ENCODE results near the gene ZBTB39.

ZBTB39 gene

DNA sequence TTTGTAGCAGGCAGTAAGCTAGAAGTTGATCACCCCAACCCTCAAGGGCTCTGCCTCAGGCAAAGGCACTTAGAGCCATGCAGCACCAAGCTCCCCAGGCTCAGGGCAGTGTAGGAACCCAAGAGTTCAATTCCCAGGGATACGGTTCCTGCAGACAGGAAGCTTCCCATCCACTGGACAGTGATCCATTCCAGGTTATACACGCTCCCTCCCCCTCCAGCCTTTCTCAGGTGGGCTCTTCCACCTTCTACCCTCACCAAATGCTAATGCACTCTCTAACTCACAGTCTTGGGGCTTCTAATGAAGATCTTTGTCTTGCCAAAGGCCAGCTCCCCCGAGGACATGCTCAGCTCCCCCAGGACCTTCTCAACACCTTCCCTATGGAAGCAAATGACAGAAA is 30.9 kb upstream of the ZBTB39 start:
- Histone ChIP-seq H2AFZ (ENCODE audit: low read depth, low read length, severe bottlenecking) (no peak overlapping the region), H3F3A (ENCODE audit: insufficient read depth) (no peaks in the 10 kb centered on the region), H3K9ac (ENCODE audit: low read length) (no peak overlapping the region), H3K79me2 (ENCODE audit: insufficient read depth, low read length) (no peaks in the 10 kb centered on the region), H4K20me1 (ENCODE audit: low read depth, low read length) (no peaks in the 10 kb centered on the region), H3K27me3 (ENCODE audit: low read length) (no peaks in the 10 kb centered on the region), H3K27ac (ENCODE audit: low read depth, low read length) (no peak overlapping the region), H3K4me2 (ENCODE audit: low read depth, low read length, poor library complexity, severe bottlenecking) (no peak overlapping the region), H3K9me3 (ENCODE audit: insufficient read depth, low read length) (no peaks in the 10 kb centered on the region), H3K9me2 (replicated peaks; ENCODE audit: insufficient read depth, low read length) (no peaks in the 10 kb centered on the region), H3K4me3 (ENCODE audit: insufficient read depth, low read length, poor library complexity, severe bottlenecking) (no peak overlapping the region), H3K36me3 (ENCODE audit: low read length) (no peaks in the 10 kb centered on the region)
- TF ChIP-seq EZH2phosphoT487 (conservative IDR thresholded peaks at IDR 0.05; ENCODE audit: low read length) = no peak
- TF ChIP-seq, protein P1, sequence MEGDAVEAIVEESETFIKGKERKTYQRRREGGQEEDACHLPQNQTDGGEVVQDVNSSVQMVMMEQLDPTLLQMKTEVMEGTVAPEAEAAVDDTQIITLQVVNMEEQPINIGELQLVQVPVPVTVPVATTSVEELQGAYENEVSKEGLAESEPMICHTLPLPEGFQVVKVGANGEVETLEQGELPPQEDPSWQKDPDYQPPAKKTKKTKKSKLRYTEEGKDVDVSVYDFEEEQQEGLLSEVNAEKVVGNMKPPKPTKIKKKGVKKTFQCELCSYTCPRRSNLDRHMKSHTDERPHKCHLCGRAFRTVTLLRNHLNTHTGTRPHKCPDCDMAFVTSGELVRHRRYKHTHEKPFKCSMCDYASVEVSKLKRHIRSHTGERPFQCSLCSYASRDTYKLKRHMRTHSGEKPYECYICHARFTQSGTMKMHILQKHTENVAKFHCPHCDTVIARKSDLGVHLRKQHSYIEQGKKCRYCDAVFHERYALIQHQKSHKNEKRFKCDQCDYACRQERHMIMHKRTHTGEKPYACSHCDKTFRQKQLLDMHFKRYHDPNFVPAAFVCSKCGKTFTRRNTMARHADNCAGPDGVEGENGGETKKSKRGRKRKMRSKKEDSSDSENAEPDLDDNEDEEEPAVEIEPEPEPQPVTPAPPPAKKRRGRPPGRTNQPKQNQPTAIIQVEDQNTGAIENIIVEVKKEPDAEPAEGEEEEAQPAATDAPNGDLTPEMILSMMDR (IDR thresholded peaks at IDR 0.05; ENCODE audit: insufficient read depth, low read length, poor library complexity, severe bottlenecking) = no peak

DNA sequence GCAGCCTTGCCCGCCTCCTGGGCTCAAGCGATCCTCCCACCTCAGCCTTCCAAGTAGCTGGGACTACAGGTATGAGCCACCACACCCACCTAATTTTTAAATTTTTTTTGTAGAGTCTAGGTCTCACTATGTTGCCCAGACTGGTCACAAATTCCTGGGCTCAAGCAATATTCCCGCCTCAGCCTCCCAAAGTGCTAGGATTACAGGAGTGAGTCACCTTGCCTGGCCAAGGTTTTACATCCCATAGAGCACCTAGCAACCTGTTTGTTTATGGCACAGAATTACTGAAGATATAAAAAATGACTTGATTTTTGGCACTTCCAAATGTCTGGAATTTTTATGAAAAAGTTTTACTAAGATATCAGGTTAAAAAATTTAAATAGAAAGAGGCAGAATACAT is 27.1 kb upstream of the ZBTB39 start:
- TF ChIP-seq, protein P1 (IDR thresholded peaks at IDR 0.05; ENCODE audit: insufficient read depth, low read length, poor library complexity, severe bottlenecking) = no peak
- no peak for TF ChIP-seq EZH2phosphoT487 (conservative IDR thresholded peaks at IDR 0.05; ENCODE audit: low read length)
- Histone ChIP-seq H3K9me3 (ENCODE audit: insufficient read depth, low read length) (no peaks in the 10 kb centered on the region), H3K4me3 (ENCODE audit: insufficient read depth, low read length, poor library complexity, severe bottlenecking) (no peak overlapping the region), H4K20me1 (ENCODE audit: low read depth, low read length) (no peaks in the 10 kb centered on the region), H3K27ac (ENCODE audit: low read depth, low read length) (no peak overlapping the region), H3K79me2 (ENCODE audit: insufficient read depth, low read length) (no peaks in the 10 kb centered on the region), H3K9ac (ENCODE audit: low read length) (no peak overlapping the region), H3K9me2 (replicated peaks; ENCODE audit: insufficient read depth, low read length) (no peaks in the 10 kb centered on the region), H2AFZ (ENCODE audit: low read depth, low read length, severe bottlenecking) (no peak overlapping the region), H3K27me3 (ENCODE audit: low read length) (no peaks in the 10 kb centered on the region), H3F3A (ENCODE audit: insufficient read depth) (no peaks in the 10 kb centered on the region), H3K36me3 (ENCODE audit: low read length) (no peaks in the 10 kb centered on the region), H3K4me2 (ENCODE audit: low read depth, low read length, poor library complexity, severe bottlenecking) (no peak overlapping the region)

DNA sequence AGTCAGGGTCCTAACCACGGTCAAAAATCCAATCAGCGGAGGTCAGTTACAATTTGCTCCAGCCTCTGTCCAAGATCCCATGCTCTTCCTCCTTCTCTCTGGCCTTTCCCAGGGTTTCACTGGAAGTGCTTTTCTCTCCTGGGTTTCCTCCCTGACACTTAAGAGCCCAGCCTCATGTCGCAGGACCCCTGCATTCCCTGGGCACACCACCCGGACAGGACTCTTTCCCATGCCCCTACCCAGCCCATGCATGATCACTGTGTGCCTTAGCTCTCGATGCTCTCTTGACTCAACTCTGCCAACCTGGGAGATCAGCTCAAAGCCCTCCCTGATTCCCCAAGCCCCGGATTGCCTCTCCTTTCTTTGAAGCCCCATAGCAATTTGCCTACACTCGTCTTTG is 25.4 kb upstream of the ZBTB39 start:
- Histone ChIP-seq H3F3A (ENCODE audit: insufficient read depth) (no peaks in the 10 kb centered on the region), H3K36me3 (ENCODE audit: low read length) (no peaks in the 10 kb centered on the region), H4K20me1 (ENCODE audit: low read depth, low read length) (no peaks in the 10 kb centered on the region), H2AFZ (ENCODE audit: low read depth, low read length, severe bottlenecking) (no peak overlapping the region), H3K27ac (ENCODE audit: low read depth, low read length) (no peak overlapping the region), H3K79me2 (ENCODE audit: insufficient read depth, low read length) (no peaks in the 10 kb centered on the region), H3K4me2 (ENCODE audit: low read depth, low read length, poor library complexity, severe bottlenecking) (no peak overlapping the region), H3K9me2 (replicated peaks; ENCODE audit: insufficient read depth, low read length) (no peaks in the 10 kb centered on the region), H3K4me3 (ENCODE audit: insufficient read depth, low read length, poor library complexity, severe bottlenecking) (no peak overlapping the region), H3K27me3 (ENCODE audit: low read length) (no peaks in the 10 kb centered on the region), H3K9me3 (ENCODE audit: insufficient read depth, low read length) (no peaks in the 10 kb centered on the region), H3K9ac (ENCODE audit: low read length) (no peak overlapping the region)
- TF ChIP-seq, protein P1 (IDR thresholded peaks at IDR 0.05; ENCODE audit: insufficient read depth, low read length, poor library complexity, severe bottlenecking) = no peak
- no peak for TF ChIP-seq EZH2phosphoT487 (conservative IDR thresholded peaks at IDR 0.05; ENCODE audit: low read length)
